Measurements from ENCODE around the gene TAMALIN. TPM values are rescaled to one million over a fixed set of nuclear protein-coding genes. Genes with fewer than 3 reads are reported as not detected.
A peak's percentile ranks its signal among the peaks of the same experiment; 100 is the strongest.

The TAMALIN gene
- total and polyA plus RNA-seq, 2 of the 4 experiments (the other 2 are of a cell fraction): 2.7 to 5.3 TPM

GRCh38 chr12:51975196-51975595, 31.6 kb upstream of the TAMALIN start:
- Histone ChIP-seq H3K18ac (ENCODE audit: low read depth, low read length) (no peak overlapping the region), H3K4me3 (ENCODE audit: insufficient read depth, low read depth, low read length) (no peak overlapping the region), H2BK5ac (ENCODE audit: low read depth, low read length, poor library complexity, severe bottlenecking) (no peak overlapping the region), H4K8ac (ENCODE audit: low read depth in 2 of 2, low read length in 2 of 2) (no peak overlapping the region), H3K9me1 (ENCODE audit: insufficient read depth, low read length) (peaks cover 33% of the 10 kb centered on the region), H2AFZ (replicated peaks; ENCODE audit: low read length, poor library complexity) (no peak overlapping the region), H3K9me3 (ENCODE audit: control insufficient read depth, insufficient read depth, low read length) (no peaks in the 10 kb centered on the region), H3K23ac (ENCODE audit: low read depth, low read length) (no peak overlapping the region), H4K91ac (ENCODE audit: insufficient read depth, low read depth, low read length) (peak overlapping the region; percentile 40; the same call in 1 of the 2 replicates), H3K79me1 (ENCODE audit: low read depth in 1 of 2, low read length in 2 of 2) (peaks cover 29 to 82% of the 10 kb centered on the region in 2 experiments), H3K27ac (ENCODE audit: insufficient read depth, low read length) (no peak overlapping the region), H3K56ac (ENCODE audit: extremely low read depth, insufficient read depth, low read length) (no peak overlapping the region), H3K14ac (replicated peaks; ENCODE audit: low read depth, low read length) (no peak overlapping the region), H3K4me1 (ENCODE audit: control insufficient read depth, insufficient read depth, low read length) (peaks cover 38% of the 10 kb centered on the region), H3K9ac (ENCODE audit: low read depth, low read length) (no peak overlapping the region), H2BK120ac (ENCODE audit: low read depth, low read length) (no peak overlapping the region; the same call in 1 of the 2 replicates), H2AK5ac (ENCODE audit: low read depth, low read length) (peak overlapping the region; percentile 50; the same call in 1 of the 2 replicates), H3K27me3 (ENCODE audit: control insufficient read depth, insufficient read depth, low read length) (no peaks in the 10 kb centered on the region), H4K5ac (ENCODE audit: low read depth, low read length) (no peak overlapping the region), H4K20me1 (ENCODE audit: insufficient read depth, low read length) (peaks cover 15% of the 10 kb centered on the region), H2BK15ac (ENCODE audit: low read depth, low read length) (0 out of 3 replicates have a peak overlapping the region, but pooled peaks have one; percentile 20), H3K36me3 (ENCODE audit: control insufficient read depth, insufficient read depth, low read length) (peaks cover 24% of the 10 kb centered on the region), H3K4ac (ENCODE audit: low read depth, low read length) (no peak overlapping the region), H2AK9ac (replicated peaks; ENCODE audit: low read depth, low read length, poor library complexity) (no peak overlapping the region), H2BK20ac (ENCODE audit: low read depth, low read length) (peak overlapping the region; percentile 11; the same call in 1 of the 2 replicates), H3K4me2 (ENCODE audit: low read depth, low read length) (no peak overlapping the region)
- in situ Hi-C loops (cut with MboI; ENCODE audit: low sequenced_read_pairs): loop anchor here (5.0 kb wide), 1 partner anchor 83 kb away; no protein-coding TSS in a partner anchor
- dilution Hi-C loops (cut with HindIII; ENCODE audit: low sequenced_read_pairs, unreplicated experiment): no loop called here
- CTCF ChIA-PET: interaction anchor here (1.2 kb wide), 1 partner anchor 49 kb away, joined by 3 read pairs; no protein-coding TSS in a partner anchor
- no TSS peak for BruUV-seq (replicated peaks)
- no peak for ATAC-seq (ENCODE audit: low read depth)
- no peak for DNase-seq
- intact Hi-C loops (cut with micrococcal nuclease): no loop called here
- 60% methylated on average over 1 of the region's 8 CpGs; no CpG with 5 or more reads in 1 of the 2 experiments for WGBS, 2 experiments (ENCODE audit: extremely low coverage in 2 of 2, insufficient read length in 1 of 2)
- TF ChIP-seq MAFK (IDR thresholded peaks at IDR 0.05; ENCODE audit: low read depth, low read length) (no peak), FOS (IDR thresholded peaks at IDR 0.05; ENCODE audit: low read depth, low read length) (no peak), BHLHE40 (IDR thresholded peaks at IDR 0.05; ENCODE audit: low read depth, low read length) (no peak), RFX5 (IDR thresholded peaks at IDR 0.05; ENCODE audit: low read depth, low read length) (no peak), USF2 (IDR thresholded peaks at IDR 0.05; ENCODE audit: low read depth, low read length) (no peak), RCOR1 (IDR thresholded peaks at IDR 0.05; ENCODE audit: insufficient replicate concordance, low read length) (no peak), SMC3 (IDR thresholded peaks at IDR 0.05; ENCODE audit: low read depth, low read length) (no peak), POLR2A (IDR thresholded peaks at IDR 0.05; ENCODE audit: low read depth, low read length) (no peak), NFE2L2 (IDR thresholded peaks at IDR 0.05; ENCODE audit: low read depth, low read length) (no peak), MXI1 (IDR thresholded peaks at IDR 0.05; ENCODE audit: borderline replicate concordance, low read depth, low read length) (no peak), CHD1 (IDR thresholded peaks at IDR 0.05; ENCODE audit: low read depth, low read length) (no peak), CEBPB (IDR thresholded peaks at IDR 0.05; ENCODE audit: low read depth, low read length) (no peak), ELK1 (IDR thresholded peaks at IDR 0.05; ENCODE audit: borderline replicate concordance, low read depth, low read length) (no peak), RAD21 (IDR thresholded peaks at IDR 0.05; ENCODE audit: low read length) (no peak)
- POLR2A ChIA-PET (ENCODE audit: unreplicated experiment): no interaction called here
